ENCODE measurements around the gene CELSR3.

- TF ChIP-seq, protein P1, sequence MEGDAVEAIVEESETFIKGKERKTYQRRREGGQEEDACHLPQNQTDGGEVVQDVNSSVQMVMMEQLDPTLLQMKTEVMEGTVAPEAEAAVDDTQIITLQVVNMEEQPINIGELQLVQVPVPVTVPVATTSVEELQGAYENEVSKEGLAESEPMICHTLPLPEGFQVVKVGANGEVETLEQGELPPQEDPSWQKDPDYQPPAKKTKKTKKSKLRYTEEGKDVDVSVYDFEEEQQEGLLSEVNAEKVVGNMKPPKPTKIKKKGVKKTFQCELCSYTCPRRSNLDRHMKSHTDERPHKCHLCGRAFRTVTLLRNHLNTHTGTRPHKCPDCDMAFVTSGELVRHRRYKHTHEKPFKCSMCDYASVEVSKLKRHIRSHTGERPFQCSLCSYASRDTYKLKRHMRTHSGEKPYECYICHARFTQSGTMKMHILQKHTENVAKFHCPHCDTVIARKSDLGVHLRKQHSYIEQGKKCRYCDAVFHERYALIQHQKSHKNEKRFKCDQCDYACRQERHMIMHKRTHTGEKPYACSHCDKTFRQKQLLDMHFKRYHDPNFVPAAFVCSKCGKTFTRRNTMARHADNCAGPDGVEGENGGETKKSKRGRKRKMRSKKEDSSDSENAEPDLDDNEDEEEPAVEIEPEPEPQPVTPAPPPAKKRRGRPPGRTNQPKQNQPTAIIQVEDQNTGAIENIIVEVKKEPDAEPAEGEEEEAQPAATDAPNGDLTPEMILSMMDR (IDR thresholded peaks at IDR 0.05; ENCODE audit: low read depth, low read length, missing input control): no peak
- TF ChIP-seq, protein P2, sequence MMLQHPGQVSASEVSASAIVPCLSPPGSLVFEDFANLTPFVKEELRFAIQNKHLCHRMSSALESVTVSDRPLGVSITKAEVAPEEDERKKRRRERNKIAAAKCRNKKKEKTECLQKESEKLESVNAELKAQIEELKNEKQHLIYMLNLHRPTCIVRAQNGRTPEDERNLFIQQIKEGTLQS (IDR thresholded peaks at IDR 0.05): no peak
- TF ChIP-seq YY1 (IDR thresholded peaks at IDR 0.05): no peak
- no peak for TF ChIP-seq NR2F2 (IDR thresholded peaks at IDR 0.05)
- no peak for TF ChIP-seq HNF4A (conservative IDR thresholded peaks at IDR 0.05)
- TF ChIP-seq JUND (IDR thresholded peaks at IDR 0.05): no peak
- TF ChIP-seq, protein P3, sequence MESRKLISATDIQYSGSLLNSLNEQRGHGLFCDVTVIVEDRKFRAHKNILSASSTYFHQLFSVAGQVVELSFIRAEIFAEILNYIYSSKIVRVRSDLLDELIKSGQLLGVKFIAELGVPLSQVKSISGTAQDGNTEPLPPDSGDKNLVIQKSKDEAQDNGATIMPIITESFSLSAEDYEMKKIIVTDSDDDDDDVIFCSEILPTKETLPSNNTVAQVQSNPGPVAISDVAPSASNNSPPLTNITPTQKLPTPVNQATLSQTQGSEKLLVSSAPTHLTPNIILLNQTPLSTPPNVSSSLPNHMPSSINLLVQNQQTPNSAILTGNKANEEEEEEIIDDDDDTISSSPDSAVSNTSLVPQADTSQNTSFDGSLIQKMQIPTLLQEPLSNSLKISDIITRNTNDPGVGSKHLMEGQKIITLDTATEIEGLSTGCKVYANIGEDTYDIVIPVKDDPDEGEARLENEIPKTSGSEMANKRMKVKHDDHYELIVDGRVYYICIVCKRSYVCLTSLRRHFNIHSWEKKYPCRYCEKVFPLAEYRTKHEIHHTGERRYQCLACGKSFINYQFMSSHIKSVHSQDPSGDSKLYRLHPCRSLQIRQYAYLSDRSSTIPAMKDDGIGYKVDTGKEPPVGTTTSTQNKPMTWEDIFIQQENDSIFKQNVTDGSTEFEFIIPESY (IDR thresholded peaks at IDR 0.05): no peak
- no peak for TF ChIP-seq SP1 (IDR thresholded peaks at IDR 0.05)
- no peak for TF ChIP-seq TAF1 (conservative IDR thresholded peaks at IDR 0.05)
- TF ChIP-seq REST (IDR thresholded peaks at IDR 0.05): no peak
Measured at GRCh38 chr3:48624767-48625166, 37.9 kb downstream of the CELSR3 start.
